Right lobe of liver (tissue), 4 donors: ENCODE data around the gene PAGE2B.

Source experiments
- POLR2A ChIP-seq: fragments of 450-650 bp; IDR thresholded peaks from one replicate; pipeline ENCODE4 v1.6.1; 2017; ENCODE audit warnings: antibody characterized with exemption, mild to moderate bottlenecking
- TF ChIP-seq, protein P1 (sequence below), 4 donors: fragments of 200-600 bp in 3 of 4; fragments of 450-650 bp in 1 of 4; IDR thresholded peaks; one replicate each; pipeline versions ENCODE4 v1.5.1 to v1.8.0; 2016 to 2022; ENCODE audit warnings: antibody characterized with exemption in 4 of 4, mild to moderate bottlenecking in 2 of 4
- donor health status: DM: no; HTN: no; CAD: no.
- donor health status: DM: no; HTN: no; CAD: no.
- donor health status: DM: no; HTN: yes; CAD: no.

DNA sequence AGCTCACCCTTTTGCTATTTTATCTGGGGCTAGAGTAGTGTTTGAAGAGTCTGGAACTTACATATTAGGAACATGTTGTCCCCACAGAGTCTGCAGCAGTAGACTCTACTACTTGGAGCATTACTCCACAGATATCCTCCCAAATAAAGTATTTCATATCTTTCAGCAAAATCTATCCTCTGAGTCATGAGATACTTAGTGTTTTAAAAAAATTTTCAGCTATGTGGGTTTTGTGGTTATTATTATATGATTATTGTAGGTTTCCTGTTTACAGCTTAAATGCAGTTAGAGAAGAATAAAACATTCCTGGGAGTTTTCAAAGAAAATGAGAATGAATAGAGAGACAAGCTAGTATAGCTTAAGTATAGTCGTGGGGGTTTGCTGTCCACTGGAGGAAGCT is 44.9 kb downstream of the PAGE2B start:
- TF ChIP-seq, protein P1, sequence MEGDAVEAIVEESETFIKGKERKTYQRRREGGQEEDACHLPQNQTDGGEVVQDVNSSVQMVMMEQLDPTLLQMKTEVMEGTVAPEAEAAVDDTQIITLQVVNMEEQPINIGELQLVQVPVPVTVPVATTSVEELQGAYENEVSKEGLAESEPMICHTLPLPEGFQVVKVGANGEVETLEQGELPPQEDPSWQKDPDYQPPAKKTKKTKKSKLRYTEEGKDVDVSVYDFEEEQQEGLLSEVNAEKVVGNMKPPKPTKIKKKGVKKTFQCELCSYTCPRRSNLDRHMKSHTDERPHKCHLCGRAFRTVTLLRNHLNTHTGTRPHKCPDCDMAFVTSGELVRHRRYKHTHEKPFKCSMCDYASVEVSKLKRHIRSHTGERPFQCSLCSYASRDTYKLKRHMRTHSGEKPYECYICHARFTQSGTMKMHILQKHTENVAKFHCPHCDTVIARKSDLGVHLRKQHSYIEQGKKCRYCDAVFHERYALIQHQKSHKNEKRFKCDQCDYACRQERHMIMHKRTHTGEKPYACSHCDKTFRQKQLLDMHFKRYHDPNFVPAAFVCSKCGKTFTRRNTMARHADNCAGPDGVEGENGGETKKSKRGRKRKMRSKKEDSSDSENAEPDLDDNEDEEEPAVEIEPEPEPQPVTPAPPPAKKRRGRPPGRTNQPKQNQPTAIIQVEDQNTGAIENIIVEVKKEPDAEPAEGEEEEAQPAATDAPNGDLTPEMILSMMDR (IDR thresholded peaks at IDR 0.05), result no peak
- no peak for TF ChIP-seq POLR2A
